ENCODE results near the gene MEG3. TPM values are rescaled to one million over a fixed set of nuclear protein-coding genes. Genes with fewer than 3 reads are reported as not detected.
A peak's percentile ranks its signal among the peaks of the same experiment; 100 is the strongest.

The MEG3 gene
- total and polyA plus RNA-seq, 2 of the 4 experiments (the other 2 are of a cell fraction), result 31.5 to 556 TPM

GRCh38 chr14:100902295-100903133, 76.6 kb downstream of the MEG3 start:
- intact Hi-C loops (cut with micrococcal nuclease), result loop anchor here (5.0 kb wide), 1 partner anchor 515 kb away; no protein-coding TSS in a partner anchor
- TF ChIP-seq CEBPB (IDR thresholded peaks at IDR 0.05; ENCODE audit: low read depth, low read length) (0 out of 2 replicates have a peak, but pooled peaks have one; percentile 15), RFX5 (IDR thresholded peaks at IDR 0.05; ENCODE audit: low read depth, low read length) (no peak), BHLHE40 (IDR thresholded peaks at IDR 0.05; ENCODE audit: low read depth, low read length) (no peak), CTCF (conservative IDR thresholded peaks at IDR 0.05; ENCODE audit: low read depth, low read length) (0 out of 2 replicates have a peak, but pooled peaks have one; percentile 9), RAD21 (IDR thresholded peaks at IDR 0.05; ENCODE audit: low read length) (0 out of 2 replicates have a peak, but pooled peaks have one; percentile 8)
- no peak overlapping the region for H2BK20ac ChIP-seq (ENCODE audit: low read depth, low read length)

More at GRCh38 chr14:100902295-100903133, 76.6 kb downstream of the MEG3 start:
- Histone ChIP-seq H3K9me3 (ENCODE audit: control insufficient read depth, insufficient read depth, low read length) (no peaks in the 10 kb centered on the region), H4K20me1 (ENCODE audit: insufficient read depth, low read length) (peaks cover 36% of the 10 kb centered on the region), H3K36me3 (ENCODE audit: control insufficient read depth, insufficient read depth, low read length) (peaks cover 58% of the 10 kb centered on the region), H2AFZ (replicated peaks; ENCODE audit: low read length, poor library complexity) (no peak overlapping the region), H3K14ac (replicated peaks; ENCODE audit: low read depth, low read length) (no peak overlapping the region), H3K9ac (ENCODE audit: low read depth, low read length) (no peak overlapping the region), H3K4ac (ENCODE audit: low read depth, low read length) (no peak overlapping the region), H4K5ac (ENCODE audit: low read depth, low read length) (no peak overlapping the region), H3K56ac (ENCODE audit: extremely low read depth, insufficient read depth, low read length) (no peak overlapping the region), H2BK5ac (ENCODE audit: low read depth, low read length, poor library complexity, severe bottlenecking) (no peak overlapping the region), H2AK9ac (replicated peaks; ENCODE audit: low read depth, low read length, poor library complexity) (no peak overlapping the region), H4K8ac (ENCODE audit: low read depth in 2 of 2, low read length in 2 of 2) (no peak overlapping the region), H2AK5ac (ENCODE audit: low read depth, low read length) (no peak overlapping the region), H3K4me3 (ENCODE audit: insufficient read depth, low read depth, low read length) (no peak overlapping the region), H4K91ac (ENCODE audit: insufficient read depth, low read depth, low read length) (no peak overlapping the region), H3K4me1 (ENCODE audit: control insufficient read depth, insufficient read depth, low read length) (no peaks in the 10 kb centered on the region), H3K18ac (ENCODE audit: low read depth, low read length) (no peak overlapping the region), H2BK15ac (ENCODE audit: low read depth, low read length) (no peak overlapping the region), H2BK120ac (ENCODE audit: low read depth, low read length) (no peak overlapping the region), H3K9me1 (ENCODE audit: insufficient read depth, low read length) (no peaks in the 10 kb centered on the region), H3K79me1 (ENCODE audit: low read depth in 1 of 2, low read length in 2 of 2) (peaks cover 5 to 23% of the 10 kb centered on the region in 2 experiments; a peak in 3 of 4 replicates), H3K27ac (ENCODE audit: insufficient read depth, low read length) (no peak overlapping the region), H3K4me2 (ENCODE audit: low read depth, low read length) (no peak overlapping the region), H3K23ac (ENCODE audit: low read depth, low read length) (no peak overlapping the region), H3K27me3 (ENCODE audit: control insufficient read depth, insufficient read depth, low read length) (peaks cover 15% of the 10 kb centered on the region; the same call in 1 of the 2 replicates)
- dilution Hi-C loops (cut with HindIII; ENCODE audit: low sequenced_read_pairs, unreplicated experiment) (no loop called here), in situ Hi-C loops (cut with MboI; ENCODE audit: low sequenced_read_pairs) (no loop called here)
- BruUV-seq (replicated peaks), result no TSS peak
- WGBS, 2 experiments (ENCODE audit: extremely low coverage in 2 of 2, insufficient read length in 1 of 2), result 71% methylated on average over 3 of the region's 18 CpGs; no CpG with 5 or more reads in 1 of the 2 experiments
- CTCF ChIA-PET, result no interaction called here
- ATAC-seq (ENCODE audit: low read depth) (no peak), DNase-seq (no peak)
- POLR2A ChIA-PET (ENCODE audit: unreplicated experiment), result no interaction called here
